ENCODE results near the gene CXCR5. TPM values are rescaled to one million over a fixed set of nuclear protein-coding genes. Genes with fewer than 3 reads are reported as not detected.
A peak's percentile ranks its signal among the peaks of the same experiment; 100 is the strongest.

CXCR5 gene
- total RNA-seq (2022) (not detected in 2 replicates), Bru-seq, nascent RNA (not detected), BruChase-seq, experiment 1, labeled RNA remaining after a 6-hour chase (percentile 6 among the genes with signal in this experiment), BruChase-seq, experiment 2, labeled RNA remaining after a 2-hour chase (not detected)
- long read RNA-seq = 0 reads

DNA sequence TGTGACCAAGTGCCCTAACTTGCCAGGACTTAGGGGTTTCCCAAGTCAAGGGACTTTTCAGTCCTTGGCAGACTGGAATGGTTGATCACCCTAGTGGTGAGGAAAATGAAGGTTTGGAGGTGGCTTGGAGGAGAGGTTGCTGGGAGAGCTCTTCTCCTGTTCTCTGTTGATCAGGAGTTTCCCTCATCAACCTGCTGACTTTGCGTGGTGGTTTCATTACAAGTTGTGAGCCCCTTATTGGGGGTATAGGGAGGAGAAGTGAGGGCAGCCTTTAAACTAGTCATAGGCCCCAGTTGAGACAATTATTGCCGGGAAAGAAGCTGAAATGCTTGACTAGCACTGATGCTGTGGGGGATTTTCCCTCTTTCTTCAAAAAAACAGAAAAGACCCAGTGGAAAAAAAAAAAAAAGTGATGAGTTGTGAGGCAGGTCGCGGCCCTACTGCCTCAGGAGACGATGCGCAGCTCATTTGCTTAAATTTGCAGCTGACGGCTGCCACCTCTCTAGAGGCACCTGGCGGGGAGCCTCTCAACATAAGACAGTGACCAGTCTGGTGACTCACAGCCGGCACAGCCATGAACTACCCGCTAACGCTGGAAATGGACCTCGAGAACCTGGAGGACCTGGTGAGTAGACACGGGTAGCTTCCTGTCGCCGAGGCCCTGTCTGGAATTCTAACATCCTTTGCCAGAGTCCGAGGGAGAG lies at the start of gene CXCR5:
TSS of gene CXCR5 (plus strand) at position 525 of the 704 bp plus-strand sequence. CDS start at position 575, 50 bp downstream.
- CTCF ChIA-PET = interaction anchor here (0.6 to 1.2 kb wide), 4 partner anchors 44 to 225 kb away, joined by 3 read pairs; no protein-coding TSS in a partner anchor
- H3K4me3 Mint-ChIP-seq (ENCODE audit: unreplicated experiment) = no peak within 1 kb of the TSS
- H3K27me3 Mint-ChIP-seq (ENCODE audit: insufficient read depth, unreplicated experiment) = peaks cover 11% of the 10 kb centered on the region
- intact Hi-C loops (cut with micrococcal nuclease) = no loop called here
- POLR2A ChIA-PET = interaction anchor here (0.6 to 1.5 kb wide), 5 partner anchors 12 to 94 kb away, joined by 3 to 4 read pairs (median 3); no protein-coding TSS in a partner anchor
- H3K4me1 Mint-ChIP-seq (ENCODE audit: insufficient read depth, unreplicated experiment) = peaks cover 11% of the 10 kb centered on the region
- TF ChIP-seq CTCF (IDR thresholded peaks at IDR 0.05; ENCODE audit: unreplicated experiment) = no peak
- H3K27ac Mint-ChIP-seq (ENCODE audit: low read depth, unreplicated experiment) = no peak within 1 kb of the TSS
- DNase-seq (ENCODE audit: unreplicated experiment) = no peak
- H3K36me3 Mint-ChIP-seq (ENCODE audit: insufficient read depth, unreplicated experiment) = no peaks in the 10 kb centered on the region
- H3K9me3 Mint-ChIP-seq (ENCODE audit: unreplicated experiment) = no peaks in the 10 kb centered on the region
- no TSS peak for BruUV-seq (replicated peaks)

GRCh38 chr11:118834427-118835028 lies 49.2 kb upstream of the CXCR5 start:
- H3K4me3 Mint-ChIP-seq (ENCODE audit: unreplicated experiment) = no peak overlapping the region
- no TSS peak for BruUV-seq (replicated peaks)
- no peak for TF ChIP-seq CTCF (IDR thresholded peaks at IDR 0.05; ENCODE audit: unreplicated experiment)
- H3K27ac Mint-ChIP-seq (ENCODE audit: low read depth, unreplicated experiment) = no peak overlapping the region
- ChIA-PET POLR2A (interaction anchor here (0.6 to 2.1 kb wide), 7 partner anchors 10 to 222 kb away, joined by 3 to 10 read pairs (median 3); partner anchors contain the start of gene HYOU1), CTCF (interaction anchor here (0.6 kb wide), 1 partner anchor 11 kb away, joined by 5 read pairs; no protein-coding TSS in a partner anchor)
- peaks cover 9% of the 10 kb centered on the region for H3K36me3 Mint-ChIP-seq (ENCODE audit: insufficient read depth, unreplicated experiment)
- peaks cover 7% of the 10 kb centered on the region for H3K4me1 Mint-ChIP-seq (ENCODE audit: insufficient read depth, unreplicated experiment)
- H3K9me3 Mint-ChIP-seq (ENCODE audit: unreplicated experiment) = no peaks in the 10 kb centered on the region
- no peaks in the 10 kb centered on the region for H3K27me3 Mint-ChIP-seq (ENCODE audit: insufficient read depth, unreplicated experiment)
- no peak for DNase-seq (ENCODE audit: unreplicated experiment)
- intact Hi-C loops (cut with micrococcal nuclease) = no loop called here

GRCh38 chr11:118837868-118838267 lies 45.8 kb upstream of the CXCR5 start:
- Mint-ChIP-seq H3K4me3 (ENCODE audit: unreplicated experiment) (no peak overlapping the region), H3K4me1 (ENCODE audit: insufficient read depth, unreplicated experiment) (peaks cover 13% of the 10 kb centered on the region), H3K27ac (ENCODE audit: low read depth, unreplicated experiment) (no peak overlapping the region), H3K27me3 (ENCODE audit: insufficient read depth, unreplicated experiment) (no peaks in the 10 kb centered on the region), H3K36me3 (ENCODE audit: insufficient read depth, unreplicated experiment) (no peaks in the 10 kb centered on the region), H3K9me3 (ENCODE audit: unreplicated experiment) (no peaks in the 10 kb centered on the region)
- no peak for DNase-seq (ENCODE audit: unreplicated experiment)
- CTCF ChIA-PET = interaction anchor here (0.6 kb wide), 1 partner anchor 47 kb away, joined by 3 read pairs; the partner anchor contains the start of gene DDX6
- no peak for TF ChIP-seq CTCF (IDR thresholded peaks at IDR 0.05; ENCODE audit: unreplicated experiment)
- no TSS peak for BruUV-seq (replicated peaks)
- POLR2A ChIA-PET = no interaction called here
- intact Hi-C loops (cut with micrococcal nuclease) = no loop called here

DNA sequence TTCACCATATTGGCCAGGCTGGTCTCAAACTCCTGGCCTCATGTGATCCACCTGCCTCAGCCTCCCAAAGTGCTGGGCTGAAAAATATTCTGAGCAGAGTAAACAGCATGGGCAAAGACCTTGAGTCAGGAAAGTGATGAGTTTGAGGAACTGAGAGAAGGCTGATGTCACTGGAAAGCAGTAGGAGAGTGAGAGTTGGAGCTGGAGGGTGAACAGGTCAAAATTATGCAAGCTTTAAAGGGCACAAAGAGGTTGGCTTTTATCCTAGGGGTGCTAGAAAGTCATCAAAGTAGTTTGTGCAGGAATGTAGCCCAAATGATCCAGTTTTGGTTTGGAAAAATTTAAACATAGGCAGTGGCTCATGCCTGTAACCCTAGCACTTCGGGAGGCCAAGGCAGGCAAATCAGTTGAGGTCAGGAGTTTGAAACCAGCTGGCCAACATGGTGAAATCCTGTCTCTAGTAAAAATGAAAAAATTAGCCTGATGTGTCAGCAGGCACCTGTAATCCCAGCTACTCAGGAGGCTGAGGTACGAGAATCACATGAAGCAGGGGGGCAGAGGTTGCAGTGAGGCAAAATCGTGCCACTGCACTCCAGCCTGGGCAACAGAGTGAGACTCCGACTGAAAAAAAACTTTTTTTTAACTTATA lies 44.7 kb upstream of the CXCR5 start:
- no peak for TF ChIP-seq CTCF (IDR thresholded peaks at IDR 0.05; ENCODE audit: unreplicated experiment)
- H3K27me3 Mint-ChIP-seq (ENCODE audit: insufficient read depth, unreplicated experiment) = no peaks in the 10 kb centered on the region
- CTCF ChIA-PET = no interaction called here
- H3K36me3 Mint-ChIP-seq (ENCODE audit: insufficient read depth, unreplicated experiment) = no peaks in the 10 kb centered on the region
- no TSS peak for BruUV-seq (replicated peaks)
- intact Hi-C loops (cut with micrococcal nuclease) = no loop called here
- peaks cover 19% of the 10 kb centered on the region for H3K4me1 Mint-ChIP-seq (ENCODE audit: insufficient read depth, unreplicated experiment)
- H3K4me3 Mint-ChIP-seq (ENCODE audit: unreplicated experiment) = no peak overlapping the region
- no peak overlapping the region for H3K27ac Mint-ChIP-seq (ENCODE audit: low read depth, unreplicated experiment)
- no peak for DNase-seq (ENCODE audit: unreplicated experiment)
- POLR2A ChIA-PET = interaction anchor here (0.9 kb wide), 1 partner anchor 11 kb away, joined by 3 read pairs; no protein-coding TSS in a partner anchor
- no peaks in the 10 kb centered on the region for H3K9me3 Mint-ChIP-seq (ENCODE audit: unreplicated experiment)

Measured in MCF 10A (cell line).